HCT116 (cell line): ENCODE data around the gene TEX19.

ENCODE experiments used
- EGR1 ChIP-seq: IDR thresholded peaks from 2 replicates; pipeline ENCODE4 v1.6.1; 2012; ENCODE audit warnings: low read depth
- EZH2 ChIP-seq: fragments of 200-600 bp; sonication (generic); IDR thresholded peaks from 2 replicates; pipeline ENCODE4 v1.6.1; 2017; ENCODE audit warnings: antibody characterized with exemption, mixed run types
- POLR2A ChIP-seq: IDR thresholded peaks from 2 replicates; pipeline ENCODE4 v1.7.0; 2011; ENCODE audit warnings: borderline replicate concordance; ENCODE audit not compliant: insufficient read depth, insufficient read length; ENCODE audit errors: extremely low read depth
- RAD21 ChIP-seq: IDR thresholded peaks from 2 replicates; pipeline ENCODE4 v1.6.1; 2012; ENCODE audit warnings: low read depth, mild to moderate bottlenecking
- YY1 ChIP-seq: IDR thresholded peaks from 2 replicates; pipeline ENCODE4 v1.6.1; 2011; ENCODE audit warnings: low read length, low read depth, moderate library complexity, mild to moderate bottlenecking; ENCODE audit not compliant: insufficient replicate concordance; ENCODE audit errors: extremely low read depth
- TF ChIP-seq, protein P1 (sequence below), 3 experiments: fragments of 200-600 bp in 1 of 3; sonication (generic) in 1 of 3; IDR thresholded peaks in 2 of 3; conservative IDR thresholded peaks in 1 of 3; 2 replicates each; pipeline ENCODE4 v1.5.1; 2012 to 2017; ENCODE audit warnings: low read depth in 2 of 3, low read length in 2 of 3, antibody characterized with exemption in 1 of 3, borderline replicate concordance in 1 of 3, control low read depth in 1 of 3, mild to moderate bottlenecking in 1 of 3, mixed read lengths in 1 of 3, mixed run types in 1 of 3, moderate library complexity in 1 of 3; ENCODE audit not compliant: insufficient read depth in 1 of 3
- TF ChIP-seq, protein P2 (sequence below): IDR thresholded peaks from 2 replicates; pipeline ENCODE4 v1.6.1; 2011; ENCODE audit warnings: mild to moderate bottlenecking, low read length, moderate library complexity; ENCODE audit not compliant: insufficient replicate concordance; ENCODE audit errors: extremely low read depth

DNA sequence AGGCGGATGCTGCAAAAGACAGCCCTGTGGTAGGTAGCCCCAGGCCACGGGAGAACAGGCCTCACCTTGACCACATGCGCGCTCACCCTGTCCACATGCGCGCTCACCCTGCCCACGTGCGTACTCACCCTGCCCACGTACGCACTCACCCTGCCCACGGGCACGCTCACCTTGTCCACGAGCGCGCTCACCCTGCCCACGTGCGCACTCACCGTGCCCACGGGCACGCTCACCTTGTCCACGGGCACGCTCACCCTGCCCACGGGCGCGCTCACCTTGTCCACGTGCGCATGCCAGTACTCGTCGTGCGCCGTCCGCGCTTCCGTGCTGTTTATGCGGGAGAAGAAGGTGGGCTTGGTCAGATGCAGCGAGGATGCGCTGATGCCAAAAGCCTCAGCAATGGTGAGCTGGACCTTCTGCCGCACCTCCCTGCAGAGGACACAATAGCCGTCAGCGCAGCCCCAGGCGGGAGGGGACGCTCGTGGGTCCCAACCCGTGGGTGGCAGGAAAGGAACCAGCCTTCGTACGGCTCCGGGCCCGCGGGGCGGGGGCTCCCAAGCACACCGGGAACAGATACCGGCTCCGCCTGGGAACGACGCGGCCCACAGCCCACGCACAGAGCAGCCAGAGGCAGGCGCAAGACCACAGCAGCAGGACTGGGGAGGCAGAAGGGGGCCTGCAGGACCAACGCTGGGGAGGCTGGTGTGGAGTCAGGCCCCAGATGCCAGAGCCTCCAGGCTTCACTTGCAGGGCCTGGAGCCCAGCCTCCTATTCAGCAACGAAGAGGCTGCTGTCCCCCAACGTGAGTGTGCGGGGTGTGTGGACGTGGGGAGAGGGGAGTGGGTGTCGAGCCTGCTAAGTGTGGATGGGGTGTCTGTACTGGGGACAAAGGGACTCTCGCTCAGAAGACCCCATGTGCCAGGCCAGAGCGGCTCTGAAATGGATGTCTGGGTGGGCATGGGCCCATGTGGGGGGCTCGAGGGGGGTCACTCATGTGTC is 44.9 kb downstream of the TEX19 start:
- TF ChIP-seq EZH2 (no peak), POLR2A (no peak), RAD21 (no peak), YY1 (no peak), EGR1 (no peak)
- TF ChIP-seq, protein P1, sequence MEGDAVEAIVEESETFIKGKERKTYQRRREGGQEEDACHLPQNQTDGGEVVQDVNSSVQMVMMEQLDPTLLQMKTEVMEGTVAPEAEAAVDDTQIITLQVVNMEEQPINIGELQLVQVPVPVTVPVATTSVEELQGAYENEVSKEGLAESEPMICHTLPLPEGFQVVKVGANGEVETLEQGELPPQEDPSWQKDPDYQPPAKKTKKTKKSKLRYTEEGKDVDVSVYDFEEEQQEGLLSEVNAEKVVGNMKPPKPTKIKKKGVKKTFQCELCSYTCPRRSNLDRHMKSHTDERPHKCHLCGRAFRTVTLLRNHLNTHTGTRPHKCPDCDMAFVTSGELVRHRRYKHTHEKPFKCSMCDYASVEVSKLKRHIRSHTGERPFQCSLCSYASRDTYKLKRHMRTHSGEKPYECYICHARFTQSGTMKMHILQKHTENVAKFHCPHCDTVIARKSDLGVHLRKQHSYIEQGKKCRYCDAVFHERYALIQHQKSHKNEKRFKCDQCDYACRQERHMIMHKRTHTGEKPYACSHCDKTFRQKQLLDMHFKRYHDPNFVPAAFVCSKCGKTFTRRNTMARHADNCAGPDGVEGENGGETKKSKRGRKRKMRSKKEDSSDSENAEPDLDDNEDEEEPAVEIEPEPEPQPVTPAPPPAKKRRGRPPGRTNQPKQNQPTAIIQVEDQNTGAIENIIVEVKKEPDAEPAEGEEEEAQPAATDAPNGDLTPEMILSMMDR (IDR thresholded peaks at IDR 0.05 in 2 of 3, conservative IDR thresholded peaks at IDR 0.05 in 1 of 3; ENCODE audit: borderline replicate concordance in 1 of 3, insufficient read depth in 1 of 3, low read depth in 2 of 3, low read length in 2 of 3) = no peak
- TF ChIP-seq, protein P2, sequence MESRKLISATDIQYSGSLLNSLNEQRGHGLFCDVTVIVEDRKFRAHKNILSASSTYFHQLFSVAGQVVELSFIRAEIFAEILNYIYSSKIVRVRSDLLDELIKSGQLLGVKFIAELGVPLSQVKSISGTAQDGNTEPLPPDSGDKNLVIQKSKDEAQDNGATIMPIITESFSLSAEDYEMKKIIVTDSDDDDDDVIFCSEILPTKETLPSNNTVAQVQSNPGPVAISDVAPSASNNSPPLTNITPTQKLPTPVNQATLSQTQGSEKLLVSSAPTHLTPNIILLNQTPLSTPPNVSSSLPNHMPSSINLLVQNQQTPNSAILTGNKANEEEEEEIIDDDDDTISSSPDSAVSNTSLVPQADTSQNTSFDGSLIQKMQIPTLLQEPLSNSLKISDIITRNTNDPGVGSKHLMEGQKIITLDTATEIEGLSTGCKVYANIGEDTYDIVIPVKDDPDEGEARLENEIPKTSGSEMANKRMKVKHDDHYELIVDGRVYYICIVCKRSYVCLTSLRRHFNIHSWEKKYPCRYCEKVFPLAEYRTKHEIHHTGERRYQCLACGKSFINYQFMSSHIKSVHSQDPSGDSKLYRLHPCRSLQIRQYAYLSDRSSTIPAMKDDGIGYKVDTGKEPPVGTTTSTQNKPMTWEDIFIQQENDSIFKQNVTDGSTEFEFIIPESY = no peak
